ENCODE data around the gene ZBTB17. TPM values are rescaled to one million over a fixed set of nuclear protein-coding genes. Genes with fewer than 3 reads are reported as not detected.
A peak's percentile ranks its signal among the peaks of the same experiment; 100 is the strongest.

ZBTB17 gene
- total and polyA plus RNA-seq, 9 of the 15 experiments (the other 6 are each of a cell fraction or from before 2014, with no cell fraction given), result 1.1 to 53.4 (median 29.6) TPM

- TF ChIP-seq, protein P1, sequence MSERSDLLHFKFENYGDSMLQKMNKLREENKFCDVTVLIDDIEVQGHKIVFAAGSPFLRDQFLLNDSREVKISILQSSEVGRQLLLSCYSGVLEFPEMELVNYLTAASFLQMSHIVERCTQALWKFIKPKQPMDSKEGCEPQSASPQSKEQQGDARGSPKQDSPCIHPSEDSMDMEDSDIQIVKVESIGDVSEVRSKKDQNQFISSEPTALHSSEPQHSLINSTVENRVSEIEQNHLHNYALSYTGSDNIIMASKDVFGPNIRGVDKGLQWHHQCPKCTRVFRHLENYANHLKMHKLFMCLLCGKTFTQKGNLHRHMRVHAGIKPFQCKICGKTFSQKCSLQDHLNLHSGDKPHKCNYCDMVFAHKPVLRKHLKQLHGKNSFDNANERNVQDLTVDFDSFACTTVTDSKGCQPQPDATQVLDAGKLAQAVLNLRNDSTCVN (CRISPR knock-in tag; IDR thresholded peaks at IDR 0.05), result no peak
- TF ChIP-seq NELFE (IDR thresholded peaks at IDR 0.05; ENCODE audit: insufficient read depth, insufficient read length) (no peak), ZNF174 (CRISPR knock-in tag; IDR thresholded peaks at IDR 0.05) (no peak), ZNF79 (CRISPR knock-in tag; IDR thresholded peaks at IDR 0.05; ENCODE audit: low read depth) (no peak), PTRF (tag; IDR thresholded peaks at IDR 0.05) (no peak), RNF2 (IDR thresholded peaks at IDR 0.05) (no peak; the same call in none of the 2 replicates), NFXL1 (CRISPR knock-in tag; IDR thresholded peaks at IDR 0.05) (no peak), ZNF217 (CRISPR knock-in tag; IDR thresholded peaks at IDR 0.05) (no peak), RBBP5 (IDR thresholded peaks at IDR 0.05; ENCODE audit: borderline replicate concordance, insufficient read depth, low read length, poor library complexity, severe bottlenecking) (no peak), FOXJ3 (CRISPR knock-in tag; IDR thresholded peaks at IDR 0.05) (no peak), POU5F1 (IDR thresholded peaks at IDR 0.05; ENCODE audit: borderline replicate concordance, low read depth, low read length, partially characterized antibody) (no peak), ZNF212 (CRISPR knock-in tag; IDR thresholded peaks at IDR 0.05) (no peak), LEF1 (IDR thresholded peaks at IDR 0.05) (peak; percentile 85), ASH1L (IDR thresholded peaks at IDR 0.05; ENCODE audit: borderline replicate concordance, low read depth, partially characterized antibody) (no peak)
- TF ChIP-seq, protein P2, sequence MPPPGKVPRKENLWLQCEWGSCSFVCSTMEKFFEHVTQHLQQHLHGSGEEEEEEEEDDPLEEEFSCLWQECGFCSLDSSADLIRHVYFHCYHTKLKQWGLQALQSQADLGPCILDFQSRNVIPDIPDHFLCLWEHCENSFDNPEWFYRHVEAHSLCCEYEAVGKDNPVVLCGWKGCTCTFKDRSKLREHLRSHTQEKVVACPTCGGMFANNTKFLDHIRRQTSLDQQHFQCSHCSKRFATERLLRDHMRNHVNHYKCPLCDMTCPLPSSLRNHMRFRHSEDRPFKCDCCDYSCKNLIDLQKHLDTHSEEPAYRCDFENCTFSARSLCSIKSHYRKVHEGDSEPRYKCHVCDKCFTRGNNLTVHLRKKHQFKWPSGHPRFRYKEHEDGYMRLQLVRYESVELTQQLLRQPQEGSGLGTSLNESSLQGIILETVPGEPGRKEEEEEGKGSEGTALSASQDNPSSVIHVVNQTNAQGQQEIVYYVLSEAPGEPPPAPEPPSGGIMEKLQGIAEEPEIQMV (tag; conservative IDR thresholded peaks at IDR 0.05; ENCODE audit: low read depth), result no peak
- TF ChIP-seq, protein P3, sequence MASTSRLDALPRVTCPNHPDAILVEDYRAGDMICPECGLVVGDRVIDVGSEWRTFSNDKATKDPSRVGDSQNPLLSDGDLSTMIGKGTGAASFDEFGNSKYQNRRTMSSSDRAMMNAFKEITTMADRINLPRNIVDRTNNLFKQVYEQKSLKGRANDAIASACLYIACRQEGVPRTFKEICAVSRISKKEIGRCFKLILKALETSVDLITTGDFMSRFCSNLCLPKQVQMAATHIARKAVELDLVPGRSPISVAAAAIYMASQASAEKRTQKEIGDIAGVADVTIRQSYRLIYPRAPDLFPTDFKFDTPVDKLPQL (IDR thresholded peaks at IDR 0.05; ENCODE audit: extremely low read depth, insufficient read length), result no peak
- TF ChIP-seq, protein P4, sequence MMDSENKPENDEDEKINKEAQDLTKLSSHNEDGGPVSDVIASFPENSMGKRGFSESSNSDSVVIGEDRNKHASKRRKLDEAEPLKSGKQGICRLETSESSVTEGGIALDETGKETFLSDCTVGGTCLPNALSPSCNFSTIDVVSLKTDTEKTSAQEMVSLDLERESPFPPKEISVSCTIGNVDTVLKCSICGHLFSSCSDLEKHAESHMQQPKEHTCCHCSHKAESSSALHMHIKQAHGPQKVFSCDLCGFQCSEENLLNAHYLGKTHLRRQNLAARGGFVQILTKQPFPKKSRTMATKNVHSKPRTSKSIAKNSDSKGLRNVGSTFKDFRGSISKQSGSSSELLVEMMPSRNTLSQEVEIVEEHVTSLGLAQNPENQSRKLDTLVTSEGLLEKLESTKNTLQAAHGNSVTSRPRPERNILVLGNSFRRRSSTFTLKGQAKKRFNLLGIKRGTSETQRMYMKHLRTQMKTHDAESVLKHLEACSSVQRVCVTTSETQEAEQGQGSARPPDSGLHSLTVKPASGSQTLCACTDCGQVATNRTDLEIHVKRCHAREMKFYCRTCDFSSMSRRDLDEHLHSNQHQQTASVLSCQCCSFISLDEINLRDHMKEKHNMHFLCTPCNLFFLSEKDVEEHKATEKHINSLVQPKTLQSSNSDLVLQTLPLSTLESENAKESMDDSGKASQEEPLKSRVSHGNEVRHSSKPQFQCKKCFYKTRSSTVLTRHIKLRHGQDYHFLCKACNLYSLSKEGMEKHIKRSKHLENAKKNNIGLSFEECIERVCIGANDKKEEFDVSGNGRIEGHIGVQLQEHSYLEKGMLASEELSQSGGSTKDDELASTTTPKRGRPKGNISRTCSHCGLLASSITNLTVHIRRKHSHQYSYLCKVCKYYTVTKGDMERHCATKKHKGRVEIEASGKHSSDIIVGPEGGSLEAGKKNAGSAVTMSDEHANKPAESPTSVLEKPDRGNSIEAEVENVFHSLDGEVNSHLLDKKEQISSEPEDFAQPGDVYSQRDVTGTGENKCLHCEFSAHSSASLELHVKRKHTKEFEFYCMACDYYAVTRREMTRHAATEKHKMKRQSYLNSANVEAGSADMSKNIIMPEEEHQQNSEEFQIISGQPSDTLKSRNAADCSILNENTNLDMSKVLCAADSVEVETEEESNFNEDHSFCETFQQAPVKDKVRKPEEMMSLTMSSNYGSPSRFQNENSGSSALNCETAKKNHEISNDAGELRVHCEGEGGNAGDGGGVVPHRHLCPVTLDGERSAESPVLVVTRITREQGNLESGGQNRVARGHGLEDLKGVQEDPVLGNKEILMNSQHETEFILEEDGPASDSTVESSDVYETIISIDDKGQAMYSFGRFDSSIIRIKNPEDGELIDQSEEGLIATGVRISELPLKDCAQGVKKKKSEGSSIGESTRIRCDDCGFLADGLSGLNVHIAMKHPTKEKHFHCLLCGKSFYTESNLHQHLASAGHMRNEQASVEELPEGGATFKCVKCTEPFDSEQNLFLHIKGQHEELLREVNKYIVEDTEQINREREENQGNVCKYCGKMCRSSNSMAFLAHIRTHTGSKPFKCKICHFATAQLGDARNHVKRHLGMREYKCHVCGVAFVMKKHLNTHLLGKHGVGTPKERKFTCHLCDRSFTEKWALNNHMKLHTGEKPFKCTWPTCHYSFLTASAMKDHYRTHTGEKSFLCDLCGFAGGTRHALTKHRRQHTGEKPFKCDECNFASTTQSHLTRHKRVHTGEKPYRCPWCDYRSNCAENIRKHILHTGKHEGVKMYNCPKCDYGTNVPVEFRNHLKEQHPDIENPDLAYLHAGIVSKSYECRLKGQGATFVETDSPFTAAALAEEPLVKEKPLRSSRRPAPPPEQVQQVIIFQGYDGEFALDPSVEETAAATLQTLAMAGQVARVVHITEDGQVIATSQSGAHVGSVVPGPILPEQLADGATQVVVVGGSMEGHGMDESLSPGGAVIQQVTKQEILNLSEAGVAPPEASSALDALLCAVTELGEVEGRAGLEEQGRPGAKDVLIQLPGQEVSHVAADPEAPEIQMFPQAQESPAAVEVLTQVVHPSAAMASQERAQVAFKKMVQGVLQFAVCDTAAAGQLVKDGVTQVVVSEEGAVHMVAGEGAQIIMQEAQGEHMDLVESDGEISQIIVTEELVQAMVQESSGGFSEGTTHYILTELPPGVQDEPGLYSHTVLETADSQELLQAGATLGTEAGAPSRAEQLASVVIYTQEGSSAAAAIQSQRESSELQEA (IDR thresholded peaks at IDR 0.05; ENCODE audit: low read depth), result 0 out of 2 replicates have a peak, but pooled peaks have one; percentile 40
Observed at GRCh38 chr1:16012590-16013219, 36.8 kb upstream of the ZBTB17 start (continued).

All from K562 (cell line).